Renal cortical epithelial cell (primary cell): Measurements from ENCODE around the gene RMND1. TPM values are rescaled to one million over a fixed set of nuclear protein-coding genes. Genes with fewer than 3 reads are reported as not detected.
"Not testable (repeated sequence)": the region's sequence is repeated elsewhere in the genome, so short reads cannot be mapped to it uniquely, and the experiment has no call there.

Experiments used
- DNase-seq: peaks from one replicate; pipeline ENCODE4 v3.0.0-alpha.2; 2011; ENCODE audit warnings: low read depth
- total RNA-seq: library from RNA; depleted of rRNA; stranded (reverse); fragments of >200 nt; gene quantifications from 2 replicates; pipeline ENCODE4 v1.2.3, GENCODE V29; 2014

The RMND1 gene
- total RNA-seq, 1 donor from 2014 or later: 30.4 TPM

DNA sequence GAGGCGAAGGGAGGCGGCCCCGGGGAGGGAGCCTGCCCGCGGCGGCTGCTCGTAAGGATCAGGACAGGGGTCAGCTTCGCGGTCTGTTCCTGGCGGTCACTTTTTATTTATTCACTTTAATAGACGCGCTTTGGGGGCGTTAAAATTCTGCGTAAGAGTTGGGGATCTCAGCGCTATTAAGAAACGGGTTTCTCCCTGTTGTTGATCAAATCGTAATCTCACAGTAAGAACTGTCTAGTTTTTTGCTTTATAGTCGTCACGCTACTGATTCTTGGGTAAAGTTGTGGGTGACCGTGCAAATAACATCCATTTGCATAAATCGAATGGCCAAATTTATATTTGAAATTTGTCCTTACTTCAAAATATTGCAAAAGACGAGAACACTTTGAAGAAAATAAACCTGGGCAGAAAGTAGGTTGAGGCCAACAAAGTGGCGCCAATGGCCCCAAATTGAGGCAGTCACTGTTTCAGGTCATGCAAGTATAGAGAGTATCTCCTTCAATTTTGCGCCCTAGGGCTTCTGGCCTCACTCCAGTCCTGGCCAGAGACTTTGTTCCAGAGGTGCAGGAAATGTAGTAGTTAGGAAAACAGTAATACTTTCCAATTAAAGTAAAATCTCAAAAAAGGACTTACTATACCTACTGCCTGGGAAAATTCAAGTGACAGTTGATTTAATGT lies 963 bp upstream of the RMND1 start:
- peak; percentile 21 for DNase-seq

DNA sequence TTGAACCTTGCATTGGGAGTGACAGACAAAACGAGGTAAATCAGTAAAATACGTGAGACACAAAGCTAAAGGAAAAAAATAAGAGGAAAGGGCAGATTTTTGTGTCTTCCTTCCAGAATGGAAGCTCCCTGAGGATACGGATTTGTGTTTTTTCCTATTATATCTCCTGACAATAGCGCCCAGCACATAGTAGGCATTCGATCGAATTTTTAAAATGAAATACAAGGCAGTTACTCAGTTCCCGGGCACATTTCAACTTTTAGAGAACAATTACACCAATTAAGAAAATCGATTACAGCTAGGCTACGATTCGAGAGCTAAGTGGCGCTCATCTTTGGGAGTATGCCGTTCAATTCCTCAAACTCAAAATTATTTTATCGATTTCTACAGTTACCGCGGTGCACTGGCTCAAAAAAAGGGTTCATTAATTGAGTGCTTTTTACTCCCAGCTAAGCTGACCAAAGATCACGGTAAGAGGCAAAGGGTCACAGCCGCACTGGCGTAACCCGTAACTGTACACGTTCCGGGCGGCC lies 443 bp downstream of the RMND1 start:
- DNase-seq: no peak

GRCh38 chr6:151450928-151451327 lies 998 bp downstream of the RMND1 start:
- not testable (repeated sequence) for DNase-seq

- DNase-seq: peak; percentile 40
Measured at GRCh38 chr6:151448623-151449022, 3.3 kb downstream of the RMND1 start.

DNA sequence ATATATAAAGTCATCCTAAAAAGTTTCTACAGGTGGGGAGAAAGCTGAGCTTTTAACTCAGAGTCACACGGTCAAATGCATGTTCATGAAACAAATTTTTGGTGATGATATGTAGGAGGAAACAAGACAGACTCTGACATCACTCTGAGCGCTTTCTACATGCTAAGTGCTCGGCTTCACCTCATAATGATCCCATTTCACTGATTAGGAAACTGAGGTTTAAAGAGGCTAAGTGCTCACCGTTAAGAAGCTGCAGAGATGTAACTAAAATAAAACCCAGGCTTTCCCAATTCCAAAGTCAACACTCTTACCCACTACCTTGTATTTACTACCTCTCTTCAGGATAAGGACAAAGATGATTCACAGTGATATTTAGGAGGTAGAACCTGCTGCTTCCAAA lies 4.7 kb downstream of the RMND1 start:
- no peak for DNase-seq

GRCh38 chr6:151445482-151445881 lies 6.4 kb downstream of the RMND1 start:
- peak; percentile 35 for DNase-seq

DNA sequence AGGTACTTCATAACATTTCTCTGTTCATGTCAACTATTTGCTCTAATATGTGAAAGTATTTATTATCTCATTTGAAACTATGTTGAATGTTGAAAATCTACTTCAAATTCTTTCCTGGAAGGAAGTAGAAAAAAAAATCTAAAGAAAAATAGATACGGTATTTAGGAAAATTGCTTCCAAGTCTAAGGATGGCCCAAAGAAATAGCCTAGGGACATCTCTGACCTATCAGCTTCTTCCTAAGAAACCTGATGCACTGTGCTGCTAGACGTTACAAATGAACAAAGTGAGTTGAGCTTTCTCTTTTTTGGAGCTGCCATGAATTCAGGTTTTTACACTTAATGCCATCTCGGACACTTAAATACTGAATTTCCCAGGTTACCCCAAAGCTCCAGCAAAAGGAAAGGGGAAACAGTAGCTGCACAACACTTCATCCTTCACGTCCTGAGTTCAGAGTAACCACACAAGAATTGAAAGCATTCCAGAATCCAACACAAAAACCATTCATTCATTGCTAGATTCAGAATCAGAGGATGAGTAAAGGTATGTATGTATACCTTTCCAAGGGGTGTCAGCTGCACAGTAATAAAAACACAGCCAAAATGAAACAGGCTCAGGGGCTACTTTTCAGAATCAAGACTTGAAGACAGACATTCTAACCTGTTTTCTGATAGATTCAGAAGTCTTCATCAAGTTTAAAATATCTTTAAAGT lies 7.9 kb downstream of the RMND1 start:
- peak; percentile 20 for DNase-seq

GRCh38 chr6:151443454-151443853 lies 8.5 kb downstream of the RMND1 start:
- no peak for DNase-seq

- DNase-seq: no peak
Measured at GRCh38 chr6:151442371-151442770, 9.6 kb downstream of the RMND1 start.

DNA sequence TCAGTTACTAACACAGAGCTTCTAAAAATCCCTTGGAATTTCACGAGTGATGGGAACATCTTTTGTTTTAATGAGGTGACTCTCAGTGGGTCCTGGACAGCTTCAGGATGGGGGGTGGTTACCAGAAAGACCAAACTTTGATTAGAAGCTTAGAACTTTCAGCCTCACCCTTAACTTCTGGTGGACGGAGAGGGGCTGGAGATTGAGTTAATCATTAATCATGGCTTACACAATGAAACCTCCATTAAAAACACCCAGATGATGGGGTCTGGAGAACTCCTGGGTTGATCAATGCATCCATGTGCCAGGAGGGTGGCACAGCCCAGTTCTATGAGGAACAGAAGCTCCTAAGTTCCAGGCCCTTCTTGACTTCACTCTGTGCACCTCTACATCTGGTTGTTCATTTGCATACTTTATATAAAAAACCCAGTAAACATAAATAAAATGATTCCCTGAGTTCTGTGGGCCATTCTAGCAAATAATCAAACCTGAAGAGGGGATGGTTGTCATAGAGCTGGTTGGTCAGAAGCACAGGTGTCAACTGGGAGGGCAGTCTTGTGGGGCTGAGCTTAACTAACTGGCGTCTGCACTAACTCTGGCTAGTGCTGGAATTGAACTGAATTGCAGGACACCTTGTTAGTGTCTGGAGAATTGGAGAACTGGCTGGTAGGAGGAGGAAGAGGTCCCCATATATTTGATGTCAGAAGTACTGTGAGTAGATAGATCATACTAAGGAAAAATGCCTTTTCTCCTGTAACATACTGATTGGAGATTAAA lies 10.3 kb downstream of the RMND1 start:
- DNase-seq: peak; percentile 36

DNA sequence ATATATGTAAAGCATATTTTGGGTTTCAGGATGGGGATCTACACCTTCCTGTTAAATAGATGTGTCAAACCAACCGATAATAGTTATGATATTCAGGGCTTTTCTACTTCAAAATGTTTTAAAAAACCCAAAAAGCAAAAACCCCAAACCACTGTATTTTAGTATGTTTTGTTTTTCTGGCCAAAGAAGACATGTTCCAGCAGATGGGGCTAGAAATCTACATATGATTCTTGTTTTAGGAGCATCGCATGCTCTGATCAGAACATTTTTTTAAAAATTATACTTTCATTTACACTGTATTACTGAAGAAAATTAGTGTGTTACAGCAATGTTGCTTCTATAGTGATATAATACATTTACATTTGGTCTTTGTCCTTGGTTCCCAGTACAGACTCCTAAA lies 11.0 kb downstream of the RMND1 start:
- peak; percentile 62 for DNase-seq

DNA sequence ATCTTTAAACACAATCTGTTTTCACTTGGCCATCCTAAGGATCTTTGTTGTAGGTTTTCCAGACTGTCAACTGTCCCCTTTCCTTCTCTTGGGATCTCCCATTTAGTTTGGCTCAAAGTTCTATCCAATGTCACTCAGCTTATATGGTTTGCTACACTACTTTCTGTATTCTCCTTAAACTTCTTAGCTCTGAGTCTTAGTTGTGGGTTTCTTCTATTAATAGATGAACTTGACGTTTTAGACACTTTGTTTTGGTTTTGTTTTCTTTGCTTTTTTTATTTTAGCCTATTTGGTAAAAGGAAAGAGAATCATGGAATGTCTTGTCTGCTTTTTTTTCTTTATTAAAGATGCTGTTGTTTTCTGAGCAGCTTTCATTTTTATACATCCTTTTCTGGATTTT lies 11.4 kb downstream of the RMND1 start:
- no peak for DNase-seq

- DNase-seq: peak; percentile 71
Measured at GRCh38 chr6:151437401-151437800, 14.5 kb downstream of the RMND1 start.

GRCh38 chr6:151436802-151437201 lies 15.1 kb downstream of the RMND1 start:
- peak; percentile 97 for DNase-seq

DNA sequence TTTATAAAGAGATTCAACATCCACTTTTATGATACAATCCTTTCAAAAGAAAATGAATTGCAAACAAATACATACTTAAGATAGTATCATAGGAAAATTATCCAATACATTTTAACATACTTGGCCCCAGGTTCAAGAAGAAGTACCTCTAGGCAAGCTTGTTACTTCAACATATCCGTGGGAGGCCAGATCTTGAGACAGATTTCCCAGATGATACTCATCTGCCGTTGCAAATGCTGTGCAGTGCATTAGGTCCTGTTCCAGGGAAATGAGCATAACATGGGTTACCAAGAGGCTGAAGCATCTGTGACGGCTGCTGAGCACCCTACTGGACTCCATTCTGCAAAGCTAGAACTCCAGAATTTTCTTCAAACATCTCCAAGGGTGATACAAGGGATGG lies 15.6 kb downstream of the RMND1 start:
- no peak for DNase-seq

DNA sequence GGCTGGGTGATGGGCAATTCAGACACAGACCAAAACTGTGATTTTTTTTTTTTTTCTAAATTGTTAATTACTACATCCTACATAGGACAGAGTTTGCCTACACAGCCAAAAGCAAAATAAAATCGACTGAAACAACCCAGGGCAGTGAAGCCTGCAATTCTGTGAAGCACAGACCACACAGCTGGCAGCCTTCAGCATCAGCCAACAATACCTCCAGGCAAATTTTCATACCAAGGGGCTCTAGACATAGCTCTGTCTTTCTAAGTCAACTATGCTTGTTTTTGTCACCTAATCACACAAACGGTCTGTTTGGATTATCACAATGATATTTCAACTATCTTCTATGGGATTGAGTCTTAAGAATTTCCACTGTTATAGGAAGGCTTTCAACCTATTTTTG lies 17.6 kb downstream of the RMND1 start:
- DNase-seq: peak; percentile 64

GRCh38 chr6:151432651-151433050 lies 19.3 kb downstream of the RMND1 start:
- DNase-seq: no peak

DNA sequence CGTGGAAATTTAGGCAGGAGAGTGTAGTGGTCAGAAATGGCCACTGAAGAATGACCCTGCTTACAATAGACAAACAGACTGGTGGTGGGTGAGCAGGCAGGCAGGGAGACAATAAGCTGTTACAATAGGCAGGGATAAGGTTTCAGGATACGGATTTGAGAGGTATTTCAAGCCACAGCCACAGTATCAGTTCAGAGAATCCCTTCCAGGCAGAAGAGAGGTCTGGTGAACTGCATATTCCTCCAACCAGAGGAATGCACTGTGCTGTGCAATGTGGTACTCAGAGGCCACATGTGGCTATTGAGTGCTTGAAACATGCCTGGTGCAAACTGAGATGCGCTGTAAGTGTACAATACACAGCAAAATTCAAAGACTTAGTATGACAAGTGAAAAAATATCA lies 20.6 kb downstream of the RMND1 start:
- DNase-seq: no peak

- no peak for DNase-seq
Measured at GRCh38 chr6:151430886-151431285, 21.0 kb downstream of the RMND1 start.

DNA sequence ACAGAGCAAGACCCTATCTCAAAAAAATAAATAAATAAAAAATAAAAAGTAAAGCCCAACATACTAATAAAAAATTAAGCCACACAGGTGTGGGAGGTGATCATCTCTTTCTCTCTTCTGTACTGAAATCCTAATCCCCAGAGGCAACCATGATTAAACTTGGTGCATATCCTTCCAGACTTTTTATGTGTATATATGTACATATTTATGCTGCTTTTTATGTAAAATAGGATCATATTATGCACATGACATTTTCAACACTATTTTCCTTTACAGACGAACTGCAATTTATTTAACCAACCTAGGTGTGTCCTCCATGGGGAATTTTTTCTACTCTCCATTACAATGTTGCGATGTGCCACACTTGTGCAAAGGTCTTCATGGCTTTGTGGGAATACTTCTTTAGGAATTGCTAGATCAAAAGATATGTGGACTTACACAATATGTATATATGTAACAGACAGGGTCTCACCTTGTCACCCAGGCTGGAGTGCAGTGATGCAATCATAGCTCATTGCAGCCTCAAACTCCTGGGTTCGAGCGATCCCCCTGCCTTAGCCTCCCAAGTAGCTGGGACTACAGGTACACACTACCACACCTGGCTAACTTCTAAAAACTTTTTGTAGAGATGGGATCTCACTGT lies 23.7 kb downstream of the RMND1 start:
- no peak for DNase-seq

DNA sequence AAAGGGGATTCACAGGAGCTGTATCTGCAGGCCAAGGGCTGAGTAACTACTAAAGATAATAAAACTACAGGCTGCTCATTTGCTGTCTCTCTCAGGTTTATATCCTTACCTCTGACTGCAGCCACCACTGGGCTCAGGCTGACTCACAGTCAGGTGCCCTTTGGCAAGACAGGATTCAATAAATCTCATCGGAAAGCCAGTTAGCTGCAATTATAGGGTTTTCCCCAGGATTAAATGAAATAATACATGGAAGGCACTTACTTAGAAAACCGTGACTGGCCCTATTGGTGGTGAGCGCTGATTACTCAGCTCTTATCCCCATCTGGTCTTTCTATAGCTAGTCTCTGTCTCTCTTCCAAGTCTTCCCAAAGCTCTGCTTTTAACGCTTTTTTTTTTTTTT lies 26.4 kb downstream of the RMND1 start:
- DNase-seq: peak; percentile 88

- no peak for DNase-seq
Measured at GRCh38 chr6:151422981-151423380, 28.9 kb downstream of the RMND1 start.
